CD4-positive, alpha-beta memory T cell (primary cell): ENCODE measurements around the gene PDSS2. TPM values are rescaled to one million over a fixed set of nuclear protein-coding genes. Genes with fewer than 3 reads are reported as not detected.
A peak's percentile ranks its signal among the peaks of the same experiment; 100 is the strongest.

Experiments used
- CTCF ChIA-PET: fragments of 350-600 bp; sonication (Branson Sonifier 250); formaldehyde crosslinking; loops from one replicate; lab custom pipeline; 2021; ENCODE audit warnings: inconsistent platforms; ENCODE audit not compliant: partially characterized antibody; lab: Charles Lee
- POLR2A ChIA-PET: fragments of 350-600 bp; sonication (Branson Sonifier 250); formaldehyde crosslinking; loops from one replicate; lab custom pipeline; 2021; ENCODE audit not compliant: partially characterized antibody; lab: Charles Lee
- DNase-seq, 5 donors: peaks; one replicate each; pipeline versions ENCODE4 v3.0.0 to v3.0.0-alpha.2; 2020 to 2022; ENCODE audit warnings: mixed read lengths in 1 of 5
- H3K27ac ChIP-seq: one replicate; pipeline ENCODE4 v1.7.0; 2013; ENCODE audit warnings: low read depth, low read length
- H3K27me3 ChIP-seq: 2 replicates; pipeline ENCODE4 v1.7.0; 2013; ENCODE audit warnings: mild to moderate bottlenecking, low read length, moderate library complexity; ENCODE audit not compliant: insufficient read depth
- H3K36me3 ChIP-seq: 2 replicates; pipeline ENCODE4 v1.7.0; 2013; ENCODE audit warnings: mild to moderate bottlenecking, low read length, moderate library complexity; ENCODE audit not compliant: insufficient read depth
- H3K4me1 ChIP-seq: 2 replicates; pipeline ENCODE4 v1.7.0; 2013; ENCODE audit warnings: mild to moderate bottlenecking, low read length, moderate library complexity; ENCODE audit not compliant: insufficient read depth
- H3K4me3 ChIP-seq, 2 donors: one replicate each; pipeline ENCODE4 v1.7.0; 2013; ENCODE audit warnings: low read length in 2 of 2, mild to moderate bottlenecking in 1 of 2
- H3K9me3 ChIP-seq, 2 donors: one replicate each; pipeline ENCODE4 v1.7.0; 2013; ENCODE audit warnings: low read length in 2 of 2, control low read depth in 1 of 2; ENCODE audit not compliant: control insufficient read depth in 1 of 2
- H3K27ac Mint-ChIP-seq, 7 donors: one replicate each; pipeline ENCODE4 v1.8.0; 2020 to 2021; ENCODE audit warnings: mixed read lengths in 7 of 7, mild to moderate bottlenecking in 6 of 7, inconsistent platforms in 3 of 7, moderate library complexity in 3 of 7
- H3K27me3 Mint-ChIP-seq, 2 donors: one replicate each; pipeline ENCODE4 v1.8.0; 2020 to 2021; ENCODE audit warnings: mixed read lengths in 2 of 2
- H3K36me3 Mint-ChIP-seq, 2 donors: one replicate each; pipeline ENCODE4 v1.8.0; 2020 to 2021; ENCODE audit warnings: mixed read lengths in 2 of 2, inconsistent platforms in 1 of 2, mild to moderate bottlenecking in 1 of 2
- H3K4me1 Mint-ChIP-seq, 4 donors: one replicate each; pipeline ENCODE4 v1.8.0; 2020 to 2021; ENCODE audit warnings: mixed read lengths in 4 of 4, mild to moderate bottlenecking in 1 of 4
- H3K4me3 Mint-ChIP-seq, 8 donors: one replicate each; pipeline ENCODE4 v1.8.0; 2020 to 2021; ENCODE audit warnings: mixed read lengths in 8 of 8, mild to moderate bottlenecking in 7 of 8, moderate library complexity in 6 of 8, inconsistent platforms in 3 of 8
- H3K9me3 Mint-ChIP-seq, 8 donors: one replicate each; pipeline ENCODE4 v1.8.0; 2020 to 2021; ENCODE audit warnings: mixed read lengths in 8 of 8, mild to moderate bottlenecking in 5 of 8, inconsistent platforms in 3 of 8, moderate library complexity in 1 of 8
- intact Hi-C: fragments of 100-400 bp; cut with micrococcal nuclease; formaldehyde crosslinking; loops from one replicate; pipeline ENCODE4 v1.15.1; 2023
- polyA plus RNA-seq, 2 donors: library from polyadenylated mRNA; unstranded; fragments of 300-500 nt; fragmentation: Illumina TruSeq; gene quantifications; one replicate each; pipeline ENCODE4 v1.2.3, GENCODE V29; 2021
- total RNA-seq, 2 experiments: library from RNA; stranded (reverse); gene quantifications; one replicate each; pipeline ENCODE4 v1.2.3, GENCODE V29; 2021

PDSS2 gene
- total and polyA plus RNA-seq, 4 experiments from 2014 or later, result 10.0 to 14.3 (median 12.2) TPM

DNA sequence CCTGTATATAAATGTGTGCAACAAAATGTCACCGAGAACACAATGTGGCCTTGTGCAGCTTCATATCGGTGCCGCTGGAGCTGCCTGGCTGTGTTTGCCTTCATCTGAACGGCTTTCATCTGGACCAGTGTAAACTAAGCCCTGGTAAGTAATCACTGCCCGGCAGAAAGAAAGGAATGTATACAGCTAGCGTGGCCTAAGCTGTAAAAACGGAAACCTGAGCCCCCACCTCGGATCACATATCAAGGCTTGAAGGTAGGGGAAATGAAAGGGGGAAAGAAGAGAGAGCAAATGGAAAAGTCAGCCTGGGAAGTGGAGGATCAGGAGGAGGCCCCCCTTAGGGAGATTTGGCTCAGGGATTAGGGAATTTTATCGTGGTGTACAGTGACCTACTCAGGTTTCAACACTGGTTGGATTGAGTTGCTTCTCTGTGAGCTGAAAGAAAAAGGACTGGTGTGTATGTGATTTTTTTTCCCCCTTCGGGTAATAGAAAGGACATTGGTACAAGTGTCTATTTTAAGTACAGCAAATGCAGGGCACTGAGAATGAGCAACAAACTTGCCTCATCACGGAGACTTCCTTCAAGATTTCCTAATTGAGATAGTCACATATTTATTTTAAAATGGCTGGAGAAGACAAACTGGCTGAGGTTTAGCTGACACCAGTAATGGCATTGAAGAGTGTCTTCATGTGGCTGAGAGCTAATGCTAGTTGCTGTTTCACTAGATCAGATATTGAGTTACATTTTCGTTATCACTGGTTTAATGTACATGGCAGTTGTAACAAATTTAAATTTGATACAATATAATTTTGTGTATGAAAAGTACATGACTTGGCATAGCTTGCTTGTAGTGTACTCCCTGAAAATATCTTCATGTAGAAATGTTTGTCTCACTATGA, 34.0 kb upstream of the PDSS2 start:
- H3K27ac Mint-ChIP-seq, result no peak overlapping the region
- CTCF ChIA-PET, result interaction anchor here (1.3 kb wide), 1 partner anchor 34 kb away, joined by 3 read pairs; the partner anchor contains the start of gene PDSS2
- Histone ChIP-seq H3K4me1 (peaks cover 24% of the 10 kb centered on the region), H3K9me3 (no peaks in the 10 kb centered on the region), H3K27ac (no peak overlapping the region), H3K36me3 (no peaks in the 10 kb centered on the region), H3K27me3 (peaks cover 26% of the 10 kb centered on the region), H3K4me3 (no peak overlapping the region)
- no peak for DNase-seq
- H3K4me3 Mint-ChIP-seq, result no peak overlapping the region
- peaks cover 18 to 30% of the 10 kb centered on the region in 2 donors for H3K27me3 Mint-ChIP-seq
- H3K4me1 Mint-ChIP-seq, result peaks cover 10 to 21% (median 14%) of the 10 kb centered on the region in 4 donors
- POLR2A ChIA-PET, result interaction anchor here (6.3 kb wide), 1 partner anchor 33 kb away, joined by 29 read pairs; the partner anchor contains the start of gene PDSS2
- no peaks in the 10 kb centered on the region for H3K9me3 Mint-ChIP-seq
- intact Hi-C loops, result no loop called here
- H3K36me3 Mint-ChIP-seq, result peaks cover 0 to 7% of the 10 kb centered on the region in 2 donors

DNA sequence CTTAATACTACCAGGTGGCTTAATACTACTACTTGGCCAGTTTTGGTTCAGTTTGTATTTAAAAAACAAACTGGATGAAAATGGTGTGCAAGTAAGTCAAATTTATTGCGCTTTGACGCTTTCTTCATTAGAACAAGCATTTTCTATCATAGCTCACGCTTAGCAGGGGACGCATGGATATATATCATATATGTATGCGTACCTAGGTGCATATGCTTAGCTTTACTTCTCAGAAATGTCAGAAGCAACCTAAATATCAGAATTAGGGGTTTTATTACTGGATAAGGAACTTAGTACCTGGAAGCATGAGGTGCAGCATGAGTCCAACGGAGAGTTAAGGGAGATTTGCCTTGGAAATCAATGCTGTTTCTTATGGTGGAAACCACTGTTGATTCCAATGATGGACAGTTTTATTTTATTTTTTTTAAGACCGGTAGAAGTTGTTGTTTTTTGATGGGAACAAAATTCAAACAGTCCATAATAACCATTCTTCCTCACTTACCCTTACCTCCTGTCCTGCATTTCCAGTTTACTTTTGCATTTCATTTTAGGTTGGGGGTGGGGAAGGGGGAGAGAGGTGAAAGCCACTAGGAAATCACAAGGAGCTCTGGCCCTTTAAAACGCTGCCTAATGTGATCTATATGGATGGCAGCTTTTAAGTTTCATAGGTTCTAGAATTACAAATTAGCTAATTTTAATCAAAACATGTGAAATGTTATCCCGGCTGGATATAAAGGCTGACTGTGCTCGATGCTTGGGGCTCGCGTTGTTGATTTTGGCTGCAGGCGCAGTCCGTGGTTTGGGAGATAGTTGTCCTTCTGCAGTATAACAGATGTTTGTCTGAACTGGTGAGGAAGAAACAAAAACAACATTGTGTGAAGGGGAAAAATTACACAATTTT, 32.6 kb upstream of the PDSS2 start:
- no peaks in the 10 kb centered on the region for H3K9me3 ChIP-seq
- H3K4me1 ChIP-seq, result peaks cover 31% of the 10 kb centered on the region
- Mint-ChIP-seq H3K27me3 (peaks cover 28 to 39% of the 10 kb centered on the region in 2 donors), H3K4me1 (peaks cover 12 to 29% (median 19%) of the 10 kb centered on the region in 4 donors), H3K4me3 (peak overlapping the region; percentile 62 to 89 (median 82)), H3K27ac (no peak overlapping the region), H3K36me3 (peaks cover 0 to 7% of the 10 kb centered on the region in 2 donors), H3K9me3 (no peaks in the 10 kb centered on the region)
- H3K27me3 ChIP-seq, result peaks cover 32% of the 10 kb centered on the region
- H3K4me3 ChIP-seq, result no peak overlapping the region
- intact Hi-C loops, result no loop called here
- H3K36me3 ChIP-seq, result no peaks in the 10 kb centered on the region
- ChIA-PET POLR2A (interaction anchor here (6.3 kb wide), 1 partner anchor 32 kb away, joined by 29 read pairs; the partner anchor contains the start of gene PDSS2), CTCF (no interaction called here)
- no peak for DNase-seq
- no peak overlapping the region for H3K27ac ChIP-seq

DNA sequence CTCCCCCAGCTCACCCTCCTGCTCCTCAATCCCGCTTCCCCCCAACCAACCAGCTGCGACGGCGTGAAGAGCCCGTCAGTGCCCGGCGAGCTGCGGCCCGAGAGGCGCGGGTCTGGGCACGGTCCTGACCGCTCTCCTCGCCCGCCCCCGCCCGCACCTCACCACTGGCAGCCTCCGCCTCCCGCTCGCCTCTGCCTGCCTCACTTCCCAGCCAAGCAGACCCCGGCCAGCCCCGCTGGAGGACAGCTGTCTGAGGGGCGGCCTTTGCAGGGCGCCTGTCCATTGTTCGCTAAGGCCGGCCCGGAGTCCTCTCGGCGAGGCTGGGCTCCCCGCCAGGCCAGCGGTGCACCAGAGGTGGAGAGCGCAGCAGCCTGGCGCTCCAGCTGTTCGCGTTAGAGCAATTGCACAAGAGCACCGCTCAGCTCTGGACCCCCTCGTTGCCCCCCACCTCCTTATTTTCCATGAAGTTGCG, 31.8 kb upstream of the PDSS2 start:
- ChIA-PET CTCF (no interaction called here), POLR2A (interaction anchor here (6.3 kb wide), 1 partner anchor 31 kb away, joined by 29 read pairs; the partner anchor contains the start of gene PDSS2)
- intact Hi-C loops, result no loop called here
- Histone ChIP-seq H3K9me3 (no peaks in the 10 kb centered on the region), H3K27ac (no peak overlapping the region), H3K4me3 (peak overlapping the region in 1 of 2 donors; percentile 54), H3K27me3 (peaks cover 39% of the 10 kb centered on the region), H3K4me1 (peaks cover 31% of the 10 kb centered on the region), H3K36me3 (no peaks in the 10 kb centered on the region)
- peaks cover 12 to 29% (median 19%) of the 10 kb centered on the region in 4 donors for H3K4me1 Mint-ChIP-seq
- H3K27me3 Mint-ChIP-seq, result peaks cover 32 to 40% of the 10 kb centered on the region in 2 donors
- H3K27ac Mint-ChIP-seq, result no peak overlapping the region
- H3K4me3 Mint-ChIP-seq, result peak overlapping the region; percentile 85 to 92 (median 87)
- peaks cover 0 to 7% of the 10 kb centered on the region in 2 donors for H3K36me3 Mint-ChIP-seq
- no peaks in the 10 kb centered on the region for H3K9me3 Mint-ChIP-seq
- DNase-seq, result peak in 2 of 5 donors; percentile 1 to 17

DNA sequence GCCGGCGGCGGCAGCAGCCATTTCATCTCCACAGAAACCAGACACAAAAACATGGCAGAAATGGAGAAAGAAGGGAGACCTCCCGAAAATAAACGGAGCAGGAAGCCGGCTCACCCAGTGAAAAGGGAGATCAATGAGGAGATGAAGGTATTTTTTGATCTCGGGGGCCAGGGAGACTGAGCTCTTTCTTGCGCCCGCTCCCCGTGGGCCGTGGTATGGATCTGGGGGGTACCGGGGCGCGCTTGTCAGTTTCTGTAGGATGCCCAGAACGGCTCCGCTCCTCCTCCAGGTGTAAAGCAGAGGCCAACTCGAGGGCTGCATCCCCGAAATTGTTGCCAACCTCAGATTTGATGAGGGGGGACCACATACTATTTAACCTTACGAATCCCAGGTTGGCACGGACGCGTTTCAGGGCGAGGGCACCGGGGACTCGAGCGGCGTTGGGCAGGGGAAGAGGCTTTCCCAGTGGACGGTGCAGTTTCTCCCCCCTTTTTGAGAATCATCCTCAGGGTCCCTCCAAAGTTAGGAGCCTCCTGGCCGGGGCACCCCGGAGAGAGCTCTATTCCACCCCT, 31.3 kb upstream of the PDSS2 start:
- peaks cover 31% of the 10 kb centered on the region for H3K4me1 ChIP-seq
- intact Hi-C loops, result loop anchor here (1.0 kb wide), 1 partner anchor 31 kb away; the partner anchor contains the start of gene PDSS2
- H3K27me3 ChIP-seq, result peaks cover 40% of the 10 kb centered on the region
- ChIA-PET CTCF (no interaction called here), POLR2A (interaction anchor here (6.3 kb wide), 1 partner anchor 31 kb away, joined by 29 read pairs; the partner anchor contains the start of gene PDSS2)
- peaks cover 0 to 7% of the 10 kb centered on the region in 2 donors for H3K36me3 Mint-ChIP-seq
- peak overlapping the region in 1 of 7 donors; percentile 31 for H3K27ac Mint-ChIP-seq
- H3K36me3 ChIP-seq, result no peaks in the 10 kb centered on the region
- H3K27ac ChIP-seq, result no peak overlapping the region
- DNase-seq, result peak in 2 of 5 donors; percentile 1 to 38
- peaks cover 36 to 40% of the 10 kb centered on the region in 2 donors for H3K27me3 Mint-ChIP-seq
- H3K4me3 ChIP-seq, result peak overlapping the region; percentile 34 to 54
- no peaks in the 10 kb centered on the region for H3K9me3 Mint-ChIP-seq
- H3K4me1 Mint-ChIP-seq, result peaks cover 12 to 29% (median 19%) of the 10 kb centered on the region in 4 donors
- H3K9me3 ChIP-seq, result no peaks in the 10 kb centered on the region
- H3K4me3 Mint-ChIP-seq, result peak overlapping the region; percentile 85 to 92 (median 87)

DNA sequence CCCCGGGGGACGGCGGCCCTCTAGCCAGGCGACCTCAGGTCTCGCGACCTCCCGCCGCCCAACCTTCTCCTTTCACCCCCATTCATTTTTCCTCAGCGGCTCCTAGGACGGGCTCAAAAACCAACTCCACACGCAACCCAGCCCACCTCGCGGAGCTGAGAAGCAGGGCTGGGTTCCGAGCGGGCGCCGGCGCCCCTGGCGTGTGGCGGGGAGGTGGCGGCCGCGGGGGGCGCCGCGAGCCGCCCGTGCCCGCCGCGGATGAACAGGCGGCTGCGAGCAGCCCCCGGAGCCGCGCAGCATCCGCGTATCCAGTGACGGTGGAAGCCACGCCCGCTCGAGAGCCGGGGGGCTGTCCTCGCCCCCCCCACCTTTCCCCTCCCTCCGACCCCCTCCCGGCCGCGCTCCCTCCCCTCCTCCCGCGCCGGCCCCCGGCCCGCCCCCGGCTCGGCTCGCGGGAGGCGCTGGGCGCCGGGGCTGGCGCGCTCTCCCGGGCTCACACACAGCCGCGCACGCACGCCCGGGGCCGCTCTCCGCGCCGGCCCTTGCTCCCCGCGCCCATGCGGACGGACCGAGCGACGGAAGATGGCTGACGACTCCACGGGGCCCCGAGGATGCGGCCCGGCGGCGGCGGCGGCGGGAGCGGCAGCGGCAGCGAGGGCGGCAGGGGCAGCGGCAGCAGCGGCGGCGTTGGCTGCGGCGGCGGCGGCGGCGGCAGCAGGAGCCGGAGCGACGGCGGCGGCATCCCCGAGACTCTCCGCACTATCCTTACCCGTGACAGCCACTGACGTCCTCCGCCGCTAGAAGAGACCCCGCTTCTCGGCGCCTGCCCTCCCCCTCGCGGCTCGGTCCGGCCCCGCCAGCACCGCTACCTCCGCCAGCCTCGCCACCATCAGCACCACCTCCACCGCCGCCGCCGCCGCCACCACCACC, 30.5 kb upstream of the PDSS2 start, which contains the start of gene SOBP:
Gene SOBP, plus strand, starts transcription at position 482 of the 930 bp plus-strand sequence. CDS start 500 bp downstream, outside the sequence.
- CTCF ChIA-PET, result interaction anchor here (1.5 kb wide), 1 partner anchor 31 kb away, joined by 3 read pairs; the partner anchor contains the start of gene PDSS2
- H3K4me3 ChIP-seq, result peak within 1 kb of the TSS; percentile 34 to 54

More for the DNA sequence above, 30.5 kb upstream of the PDSS2 start, which contains the start of gene SOBP:
- H3K27me3 ChIP-seq, result peaks cover 40% of the 10 kb centered on the region
- Mint-ChIP-seq H3K4me1 (peaks cover 12 to 29% (median 19%) of the 10 kb centered on the region in 4 donors), H3K27me3 (peaks cover 33 to 35% of the 10 kb centered on the region in 2 donors), H3K9me3 (no peaks in the 10 kb centered on the region), H3K36me3 (peaks cover 0 to 7% of the 10 kb centered on the region in 2 donors), H3K4me3 (peak within 1 kb of the TSS; percentile 88 to 96 (median 92)), H3K27ac (peak within 1 kb of the TSS in 1 of 7 donors; percentile 31)
- POLR2A ChIA-PET, result interaction anchor here (6.3 kb wide), 1 partner anchor 30 kb away, joined by 29 read pairs; the partner anchor contains the start of gene PDSS2
- intact Hi-C loops, result loop anchor here (1.0 kb wide), 1 partner anchor 31 kb away; the partner anchor contains the start of gene PDSS2
- DNase-seq, result peak; percentile 28 to 44 (median 40)
- no peaks in the 10 kb centered on the region for H3K36me3 ChIP-seq
- no peak within 1 kb of the TSS for H3K27ac ChIP-seq
- H3K9me3 ChIP-seq, result no peaks in the 10 kb centered on the region
- H3K4me1 ChIP-seq, result peaks cover 31% of the 10 kb centered on the region
